GM12878 (cell line): ENCODE results near the gene INHBE. TPM values are rescaled to one million over a fixed set of nuclear protein-coding genes. Genes with fewer than 3 reads are reported as not detected.

Source experiments
- ATAC-seq: fragments of 200-7000 bp; cut with Tn5 transposase; 3 replicates; pipeline ENCODE4 v1.9.1; 2020; ENCODE audit warnings: mild to moderate bottlenecking, moderate library complexity
- BruUV-seq: library from RNA; stranded (reverse); fragments of 400-500 nt; replicated peaks from 2 replicates; lab custom pipeline; 2021; lab: Mats Ljungman, UMichigan
- CTCF ChIA-PET: fragments of 300-600 bp; sonication (Branson Sonifier 250); formaldehyde crosslinking; extraction: SDS; loops from one replicate; lab custom pipeline; 2021; ENCODE audit warnings: inconsistent platforms; lab: Yijun Ruan, JAX
- POLR2A ChIA-PET: fragments of 350-600 bp; formaldehyde crosslinking; extraction: SDS; loops from one replicate; lab custom pipeline; 2021; ENCODE audit warnings: inconsistent platforms; lab: Charles Lee
- RAD21 ChIA-PET: fragments of 300-600 bp; sonication (Branson Sonifier 250); formaldehyde crosslinking; loops from one replicate; lab custom pipeline; 2023; ENCODE audit warnings: antibody characterized with exemption; ENCODE audit not compliant: unreplicated experiment; lab: Charles Lee
- SMC1A ChIA-PET: fragments of 300-600 bp; sonication (Branson Sonifier 250); formaldehyde crosslinking; loops from one replicate; lab custom pipeline; 2023; ENCODE audit not compliant: unreplicated experiment, uncharacterized antibody; lab: Charles Lee
- DNase-seq: peaks from one replicate; pipeline ENCODE4 v3.0.0-alpha.2; 2011; ENCODE audit warnings: low read depth, low spot score
- FAIRE-seq: peaks from 3 replicates; lab custom pipeline; 2011; peaks lifted over from hg19 to GRCh38; lab: Jason Lieb, UNC
- H2AFZ ChIP-seq: 2 replicates; pipeline ENCODE4 v1.6.0; 2011; ENCODE audit warnings: low read depth, low read length, control low read depth; ENCODE audit not compliant: control insufficient read depth
- H3K27ac ChIP-seq: 2 replicates; pipeline ENCODE4 v1.5.1; 2011; ENCODE audit warnings: control low read depth; ENCODE audit not compliant: control insufficient read depth, insufficient read depth
- H3K27me3 ChIP-seq, 2 experiments: replicated peaks in 1 of 2; 2 replicates each; pipeline versions ENCODE4 v1.6.0 to v1.6.1; 2011; ENCODE audit warnings: low read length in 1 of 2; ENCODE audit not compliant: control insufficient read depth in 2 of 2, insufficient read depth in 2 of 2
- H3K36me3 ChIP-seq, 2 experiments: 2 replicates each; pipeline ENCODE4 v1.5.1; 2011; ENCODE audit warnings: low read length in 1 of 2; ENCODE audit not compliant: control insufficient read depth in 2 of 2, insufficient read depth in 2 of 2
- H3K4me1 ChIP-seq: 2 replicates; pipeline ENCODE4 v1.6.1; 2011; ENCODE audit warnings: mild to moderate bottlenecking, low read length, moderate library complexity, mixed read lengths; ENCODE audit not compliant: control insufficient read depth, insufficient read depth
- H3K4me2 ChIP-seq: 2 replicates; pipeline ENCODE4 v1.6.0; 2011; ENCODE audit warnings: control low read depth; ENCODE audit not compliant: control insufficient read depth, insufficient read depth
- H3K4me3 ChIP-seq: fragments of 200-600 bp; sonication (generic); 2 replicates; pipeline ENCODE4 v1.5.1; 2016
- H3K79me2 ChIP-seq: 2 replicates; pipeline ENCODE4 v1.6.0; 2011; ENCODE audit warnings: low read length; ENCODE audit not compliant: control insufficient read depth, insufficient read depth
- H3K9ac ChIP-seq: 2 replicates; pipeline ENCODE4 v1.8.0; 2011; ENCODE audit warnings: low read length, control low read depth, mixed read lengths; ENCODE audit not compliant: control insufficient read depth, insufficient read depth
- H3K9me3 ChIP-seq: replicated peaks from 3 replicates; pipeline ENCODE4 v1.5.1; 2011; ENCODE audit warnings: mild to moderate bottlenecking, low read length; ENCODE audit not compliant: control insufficient read depth, insufficient read depth
- H4K20me1 ChIP-seq: 2 replicates; pipeline ENCODE4 v1.6.0; 2011; ENCODE audit not compliant: control insufficient read depth, insufficient read depth
- ATF3 ChIP-seq: IDR thresholded peaks from 2 replicates; pipeline ENCODE4 v1.6.1; 2011; ENCODE audit warnings: low read depth, mild to moderate bottlenecking, low read length, moderate library complexity, borderline replicate concordance; ENCODE audit errors: extremely low read depth
- CEBPB ChIP-seq, 2 experiments: fragments of 150-350 bp in 1 of 2; IDR thresholded peaks; 2 replicates each; pipeline ENCODE4 v1.6.1; 2012 to 2014; ENCODE audit warnings: low read depth in 2 of 2, low read length in 2 of 2, borderline replicate concordance in 1 of 2, inconsistent platforms in 1 of 2
- CREB1 ChIP-seq: IDR thresholded peaks from 2 replicates; pipeline ENCODE4 v1.6.1; 2012; ENCODE audit warnings: low read depth, mild to moderate bottlenecking, inconsistent platforms
- E2F8 ChIP-seq: fragments of 450-650 bp; IDR thresholded peaks from 2 replicates; pipeline ENCODE4 v1.6.1; 2018; ENCODE audit warnings: mild to moderate bottlenecking, low read depth, moderate library complexity; ENCODE audit not compliant: partially characterized antibody
- IKZF1 ChIP-seq: fragments of 450-650 bp; conservative IDR thresholded peaks from 2 replicates; pipeline ENCODE4 v1.6.1; 2017; ENCODE audit warnings: antibody characterized with exemption, mild to moderate bottlenecking
- JUND ChIP-seq: IDR thresholded peaks from 2 replicates; pipeline ENCODE4 v1.6.1; 2012; ENCODE audit warnings: low read depth, mild to moderate bottlenecking, low read length, improper control_type of control experiment, moderate library complexity
- NR2C2 ChIP-seq: IDR thresholded peaks from 2 replicates; pipeline ENCODE4 v1.6.1; 2011; ENCODE audit warnings: borderline replicate concordance, low read depth; ENCODE audit not compliant: control insufficient read depth, insufficient read length
- NR2F1 ChIP-seq: fragments of 450-650 bp; conservative IDR thresholded peaks from 2 replicates; pipeline ENCODE4 v1.6.1; 2017; ENCODE audit warnings: mild to moderate bottlenecking
- PAX5 ChIP-seq: IDR thresholded peaks from 2 replicates; pipeline ENCODE4 v1.6.1; 2011; ENCODE audit warnings: low read depth, low read length, borderline replicate concordance
- RB1 ChIP-seq: fragments of 450-650 bp; formaldehyde crosslinking; IDR thresholded peaks from 2 replicates; pipeline ENCODE4 v1.6.1; 2017; ENCODE audit warnings: mild to moderate bottlenecking, borderline replicate concordance
- RELB ChIP-seq: fragments of 450-650 bp; IDR thresholded peaks from 2 replicates; pipeline ENCODE4 v1.6.1; 2017; ENCODE audit warnings: low read depth, mild to moderate bottlenecking, moderate library complexity
- SIX5 ChIP-seq: IDR thresholded peaks from 2 replicates; pipeline ENCODE4 v1.6.1; 2011; ENCODE audit warnings: mild to moderate bottlenecking, low read depth, low read length, moderate library complexity; ENCODE audit not compliant: severe bottlenecking
- SP1 ChIP-seq: IDR thresholded peaks from one replicate; pipeline ENCODE4 v1.6.1; 2011; ENCODE audit warnings: low read depth, low read length
- SPI1 ChIP-seq: IDR thresholded peaks from 2 replicates; pipeline ENCODE4 v1.6.1; 2011; ENCODE audit warnings: low read depth, mild to moderate bottlenecking, low read length, moderate library complexity, borderline replicate concordance; ENCODE audit not compliant: insufficient read depth
- SREBF2 ChIP-seq: IDR thresholded peaks from 2 replicates; pipeline ENCODE4 v1.6.1; 2012; ENCODE audit warnings: mild to moderate bottlenecking, low read length
- TARDBP ChIP-seq: IDR thresholded peaks from 2 replicates; pipeline ENCODE4 v1.6.1; 2016; ENCODE audit warnings: borderline replicate concordance
- ZNF207 ChIP-seq: fragments of 450-650 bp; IDR thresholded peaks from 2 replicates; pipeline ENCODE4 v1.6.1; 2014; ENCODE audit warnings: antibody characterized with exemption, mild to moderate bottlenecking, borderline replicate concordance
- ZSCAN29 ChIP-seq: fragments of 450-650 bp; IDR thresholded peaks from 2 replicates; pipeline ENCODE4 v1.6.1; 2017; ENCODE audit warnings: mild to moderate bottlenecking, moderate library complexity
- whole genome bisulfite sequencing: methylation state at CpG from one replicate; pipeline ENCODE4 v1.1.6; 2016; ENCODE audit warnings: low lambda C conversion rate; ENCODE audit not compliant: insufficient replicate concordance, insufficient coverage; ENCODE audit errors: missing lambda C conversion rate; 5-methylcytosine and 5-hydroxymethylcytosine counted together
- in situ Hi-C: fragments of 300-500 bp; cut with MboI; formaldehyde crosslinking; loops from 9 replicates; pipeline ENCODE4 v1.14.3; 2018; ENCODE audit warnings: mixed read lengths
- intact Hi-C: fragments of 100-400 bp; cut with micrococcal nuclease; formaldehyde crosslinking; loops from one replicate; pipeline ENCODE4 v1.14.2; 2022; ENCODE audit not compliant: unreplicated experiment
- polyA plus RNA-seq, 11 experiments: library from polyadenylated mRNA; depleted of rRNA in 4 of 11; unstranded in 6 of 11; stranded (reverse) in 5 of 11; fragments of >200 nt; fragmentation: Nextera tagmentation in 4 of 11; fragmentation: Illumina TruSeq in 1 of 11; extraction: Ambion mirVana in 4 of 11; extraction: Trizol in 1 of 11; gene quantifications; 1 replicate in 1 of 11; 2 replicates in 10 of 11; pipeline versions ENCODE4 v1.2.1 to v1.2.3, GENCODE V29; 2011 to 2016; ENCODE audit warnings: inconsistent platforms in 2 of 11, missing spikeins in 2 of 11, low read depth in 1 of 11
- total RNA-seq, 4 experiments: library from RNA; depleted of rRNA in 3 of 4; stranded (reverse); fragments of >200 nt in 3 of 4; fragmentation: Illumina TruSeq in 1 of 4; extraction: Trizol in 1 of 4; gene quantifications; 2 replicates each; pipeline versions ENCODE4 v1.2.1 to v1.2.3, GENCODE V29; 2013 to 2021
- TF ChIP-seq, protein P1 (sequence below): fragments of 450-650 bp; IDR thresholded peaks from 2 replicates; pipeline ENCODE4 v1.6.1; 2014; ENCODE audit warnings: mild to moderate bottlenecking

Gene INHBE
- total and polyA plus RNA-seq, 10 of the 15 experiments (the other 5 are each of a cell fraction or from before 2014, with no cell fraction given), result 0.09 to 2.5 (median 0.37) TPM

DNA sequence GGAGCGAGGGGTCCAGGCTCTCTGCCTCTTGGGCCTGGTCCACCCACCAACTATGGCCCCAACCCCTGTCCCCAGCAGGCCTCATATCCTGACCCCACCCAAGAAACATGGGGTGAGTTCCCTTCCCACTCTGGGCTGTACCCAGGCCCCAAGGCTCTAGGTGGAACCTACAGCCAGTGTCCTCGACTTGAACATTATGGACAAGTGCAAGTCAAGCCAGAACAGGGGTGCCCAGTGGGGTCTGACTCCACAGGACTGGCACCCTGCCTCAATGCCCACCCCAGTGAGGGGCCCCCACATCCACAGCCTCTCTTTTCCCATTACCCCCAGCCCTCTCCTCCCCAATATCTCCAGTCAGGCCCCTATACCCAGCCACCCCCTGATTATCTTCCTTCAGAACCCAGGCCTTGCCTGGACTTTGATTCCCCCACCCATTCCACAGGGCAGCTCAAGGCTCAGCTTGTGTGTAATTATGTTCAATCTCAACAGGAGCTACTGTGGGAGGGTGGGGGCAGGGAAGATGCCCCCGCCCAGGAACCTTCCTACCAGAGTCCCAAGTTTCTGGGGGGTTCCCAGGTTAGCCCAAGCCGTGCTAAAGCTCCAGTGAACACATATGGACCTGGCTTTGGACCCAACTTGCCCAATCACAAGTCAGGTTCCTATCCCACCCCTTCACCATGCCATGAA lies 16.0 kb downstream of the INHBE start:
- FAIRE-seq (no peak), DNase-seq (no peak), ATAC-seq (no peak)
- Histone ChIP-seq H2AFZ (no peak overlapping the region), H4K20me1 (no peaks in the 10 kb centered on the region), H3K36me3 (peaks cover 1 to 33% of the 10 kb centered on the region in 2 experiments), H3K4me2 (no peak overlapping the region), H3K4me1 (peaks cover 8% of the 10 kb centered on the region), H3K27me3 (no peaks in the 10 kb centered on the region), H3K9ac (no peak overlapping the region), H3K9me3 (no peaks in the 10 kb centered on the region), H3K79me2 (peaks cover 16% of the 10 kb centered on the region), H3K27ac (no peak overlapping the region), H3K4me3 (no peak overlapping the region)
- POLR2A ChIA-PET, result interaction anchor here (0.5 to 1.0 kb wide), 3 partner anchors 8 to 43 kb away, joined by 3 to 4 read pairs (median 3); no protein-coding TSS in a partner anchor
- SMC1A ChIA-PET, result no interaction called here
- in situ Hi-C loops (no loop called here), intact Hi-C loops (loop anchor here (10.0 kb wide), 1 partner anchor 284 kb away; the partner anchor contains the start of genes CDK4 and MARCHF9)
- BruUV-seq, result no TSS peak
- RAD21 ChIA-PET, result interaction anchor here (1.0 kb wide), 1 partner anchor 12 kb away, joined by 3 read pairs; no protein-coding TSS in a partner anchor
- whole genome bisulfite sequencing, result 95% methylated on average over 4 of the region's 4 CpGs
- CTCF ChIA-PET, result interaction anchor here (1.2 to 2.2 kb wide), 3 partner anchors 8 to 9 kb away, joined by 3 to 8 read pairs (median 4); partner anchors contain the start of gene ARHGAP9
- TF ChIP-seq NR2F1 (no peak), SIX5 (no peak), NR2C2 (no peak), CREB1 (no peak), PAX5 (no peak), TARDBP (no peak), SP1 (no peak), RB1 (no peak), SPI1 (no peak), ATF3 (no peak), RELB (no peak), ZSCAN29 (no peak), ZNF207 (no peak), JUND (no peak), SREBF2 (no peak), IKZF1 (no peak), E2F8 (no peak), CEBPB (IDR thresholded peaks at IDR 0.05; ENCODE audit: borderline replicate concordance in 1 of 2, low read depth in 2 of 2, low read length in 2 of 2) (no peak)
- TF ChIP-seq, protein P1, sequence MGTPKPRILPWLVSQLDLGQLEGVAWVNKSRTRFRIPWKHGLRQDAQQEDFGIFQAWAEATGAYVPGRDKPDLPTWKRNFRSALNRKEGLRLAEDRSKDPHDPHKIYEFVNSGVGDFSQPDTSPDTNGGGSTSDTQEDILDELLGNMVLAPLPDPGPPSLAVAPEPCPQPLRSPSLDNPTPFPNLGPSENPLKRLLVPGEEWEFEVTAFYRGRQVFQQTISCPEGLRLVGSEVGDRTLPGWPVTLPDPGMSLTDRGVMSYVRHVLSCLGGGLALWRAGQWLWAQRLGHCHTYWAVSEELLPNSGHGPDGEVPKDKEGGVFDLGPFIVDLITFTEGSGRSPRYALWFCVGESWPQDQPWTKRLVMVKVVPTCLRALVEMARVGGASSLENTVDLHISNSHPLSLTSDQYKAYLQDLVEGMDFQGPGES, result no peak
